BJ (cell line): ENCODE results near the gene COL18A1. TPM values are rescaled to one million over a fixed set of nuclear protein-coding genes. Genes with fewer than 3 reads are reported as not detected.

Source experiments
- CTCF ChIA-PET: fragments of 350-600 bp; formaldehyde crosslinking; extraction: SDS; loops from one replicate; lab custom pipeline; 2021; ENCODE audit warnings: antibody characterized with exemption, inconsistent platforms; lab: Yijun Ruan, JAX
- POLR2A ChIA-PET: fragments of 300-600 bp; sonication (Branson Sonifier 250); formaldehyde crosslinking; extraction: SDS; loops from one replicate; lab custom pipeline; 2021; ENCODE audit warnings: antibody characterized with exemption; lab: Charles Lee
- DNase-seq: peaks from one replicate; pipeline ENCODE4 v3.0.0-alpha.2; 2011; ENCODE audit warnings: low read depth
- H3K27me3 ChIP-seq: 2 replicates; pipeline ENCODE4 v1.6.0; 2011; ENCODE audit warnings: low read length; ENCODE audit not compliant: control insufficient read depth, insufficient read depth
- H3K36me3 ChIP-seq: 2 replicates; pipeline ENCODE4 v1.5.1; 2011; ENCODE audit warnings: low read length; ENCODE audit not compliant: control insufficient read depth, insufficient read depth
- H3K4me3 ChIP-seq: 2 replicates; pipeline ENCODE4 v1.5.1; 2011; ENCODE audit warnings: low read depth, mild to moderate bottlenecking, control low read depth, low read length
- polyA plus RNA-seq: library from polyadenylated mRNA; depleted of rRNA; stranded (reverse); fragments of >200 nt; gene quantifications from 2 replicates; pipeline ENCODE4 v1.2.3, GENCODE V29; 2011
- TF ChIP-seq, protein P1 (sequence below): IDR thresholded peaks from 2 replicates; pipeline ENCODE4 v1.5.1; 2011; ENCODE audit warnings: low read depth, mild to moderate bottlenecking, control low read depth, inconsistent platforms, low read length, moderate library complexity; ENCODE audit not compliant: insufficient read depth

COL18A1 gene
- polyA plus RNA-seq, 1 experiment: 99.7 TPM

- no peak for DNase-seq
- no peak overlapping the region for H3K4me3 ChIP-seq
- ChIA-PET POLR2A (no interaction called here), CTCF (interaction anchor here (1.0 kb wide), 1 partner anchor 62 kb away, joined by 3 read pairs; no protein-coding TSS in a partner anchor)
- H3K36me3 ChIP-seq: no peaks in the 10 kb centered on the region
- TF ChIP-seq, protein P1, sequence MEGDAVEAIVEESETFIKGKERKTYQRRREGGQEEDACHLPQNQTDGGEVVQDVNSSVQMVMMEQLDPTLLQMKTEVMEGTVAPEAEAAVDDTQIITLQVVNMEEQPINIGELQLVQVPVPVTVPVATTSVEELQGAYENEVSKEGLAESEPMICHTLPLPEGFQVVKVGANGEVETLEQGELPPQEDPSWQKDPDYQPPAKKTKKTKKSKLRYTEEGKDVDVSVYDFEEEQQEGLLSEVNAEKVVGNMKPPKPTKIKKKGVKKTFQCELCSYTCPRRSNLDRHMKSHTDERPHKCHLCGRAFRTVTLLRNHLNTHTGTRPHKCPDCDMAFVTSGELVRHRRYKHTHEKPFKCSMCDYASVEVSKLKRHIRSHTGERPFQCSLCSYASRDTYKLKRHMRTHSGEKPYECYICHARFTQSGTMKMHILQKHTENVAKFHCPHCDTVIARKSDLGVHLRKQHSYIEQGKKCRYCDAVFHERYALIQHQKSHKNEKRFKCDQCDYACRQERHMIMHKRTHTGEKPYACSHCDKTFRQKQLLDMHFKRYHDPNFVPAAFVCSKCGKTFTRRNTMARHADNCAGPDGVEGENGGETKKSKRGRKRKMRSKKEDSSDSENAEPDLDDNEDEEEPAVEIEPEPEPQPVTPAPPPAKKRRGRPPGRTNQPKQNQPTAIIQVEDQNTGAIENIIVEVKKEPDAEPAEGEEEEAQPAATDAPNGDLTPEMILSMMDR: no peak
- no peaks in the 10 kb centered on the region for H3K27me3 ChIP-seq
Measured at GRCh38 chr21:45381036-45381787, 23.8 kb upstream of the COL18A1 start.

DNA sequence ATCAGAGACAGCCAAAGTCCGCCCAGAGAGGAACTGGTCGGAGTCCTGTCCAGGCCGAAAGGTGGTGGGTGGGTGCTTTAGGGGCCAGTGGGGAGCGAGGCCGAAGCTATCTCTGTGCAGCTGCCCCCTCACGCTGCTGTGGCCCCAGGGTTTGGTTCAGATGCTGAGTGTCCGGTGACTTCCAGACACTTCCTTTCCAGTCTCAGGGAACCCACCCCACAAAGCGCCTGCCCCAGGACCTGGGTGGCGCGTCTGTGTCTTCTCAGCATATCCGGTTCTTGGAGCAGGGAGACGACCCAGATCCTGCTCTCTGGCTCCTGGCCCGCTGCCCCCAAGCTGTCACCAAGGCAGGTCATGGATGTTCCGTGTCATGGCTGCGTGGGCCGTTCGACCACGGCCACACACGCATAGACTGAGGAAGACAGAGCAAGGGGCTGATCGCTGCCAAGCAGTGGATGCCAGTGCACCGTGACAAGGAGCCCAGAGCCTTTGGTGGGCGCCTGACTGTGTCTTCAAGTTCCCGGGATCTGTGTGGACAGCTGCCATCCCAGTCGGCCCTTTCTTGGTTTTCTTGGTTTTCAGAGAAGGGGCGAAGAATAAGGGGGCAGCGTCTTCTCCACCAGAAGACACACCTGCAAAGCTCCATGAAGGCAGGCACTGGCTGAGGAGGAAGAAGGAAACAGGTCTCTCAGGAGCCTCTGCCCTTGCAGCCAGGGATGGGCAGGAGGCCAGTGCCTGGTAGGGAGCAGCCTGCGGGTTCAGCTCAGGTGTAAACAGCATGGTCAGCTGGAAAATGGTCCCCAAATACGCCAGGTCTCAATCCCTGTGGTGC is 22.9 kb upstream of the COL18A1 start:
- no peak for DNase-seq
- TF ChIP-seq, protein P1: no peak
- Histone ChIP-seq H3K27me3 (no peaks in the 10 kb centered on the region), H3K36me3 (no peaks in the 10 kb centered on the region), H3K4me3 (no peak overlapping the region)
- CTCF ChIA-PET: interaction anchor here (1.0 kb wide), 1 partner anchor 63 kb away, joined by 3 read pairs; no protein-coding TSS in a partner anchor
- POLR2A ChIA-PET: no interaction called here

- Histone ChIP-seq H3K27me3 (no peaks in the 10 kb centered on the region), H3K4me3 (no peak overlapping the region), H3K36me3 (no peaks in the 10 kb centered on the region)
- ChIA-PET CTCF (no interaction called here), POLR2A (no interaction called here)
- no peak for DNase-seq
- TF ChIP-seq, protein P1: no peak
Measured at GRCh38 chr21:45382697-45382997, 22.3 kb upstream of the COL18A1 start.

GRCh38 chr21:45383111-45383614 is 21.8 kb upstream of the COL18A1 start:
- Histone ChIP-seq H3K36me3 (no peaks in the 10 kb centered on the region), H3K4me3 (no peak overlapping the region), H3K27me3 (no peaks in the 10 kb centered on the region)
- no peak for DNase-seq
- ChIA-PET CTCF (no interaction called here), POLR2A (no interaction called here)
- TF ChIP-seq, protein P1: no peak

DNA sequence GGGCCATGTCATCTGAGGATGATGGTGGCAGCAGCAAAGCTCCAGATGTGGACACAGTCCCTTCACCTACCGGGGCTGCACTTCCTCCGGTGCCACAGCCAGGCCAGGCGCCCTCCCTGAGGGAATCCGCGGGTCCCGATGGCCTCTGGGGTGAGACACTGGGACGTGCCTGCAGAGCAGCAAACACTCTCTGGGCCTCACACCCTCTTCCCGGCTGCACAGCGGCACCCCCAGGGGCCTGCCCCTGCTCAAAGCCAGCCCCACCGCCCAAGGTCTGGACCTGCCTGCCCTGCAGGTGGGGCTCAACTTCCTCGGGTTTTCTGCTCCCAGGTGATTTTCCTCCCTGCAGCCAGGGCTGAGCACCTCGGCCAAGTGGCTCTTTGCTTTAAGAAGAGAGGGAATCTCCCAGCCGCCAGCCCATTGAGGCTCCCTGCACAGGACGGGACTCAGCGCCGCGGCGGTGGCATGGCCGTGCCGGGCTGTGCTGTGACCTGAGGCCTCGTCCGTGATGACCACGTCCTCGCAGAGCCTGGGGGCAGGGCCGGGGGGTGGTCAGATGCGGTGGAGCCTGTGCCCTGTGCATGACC is 21.3 kb upstream of the COL18A1 start:
- ChIA-PET POLR2A (no interaction called here), CTCF (interaction anchor here (0.9 kb wide), 1 partner anchor 91 kb away, joined by 4 read pairs; no protein-coding TSS in a partner anchor)
- TF ChIP-seq, protein P1: no peak
- H3K36me3 ChIP-seq: no peaks in the 10 kb centered on the region
- no peak for DNase-seq
- no peaks in the 10 kb centered on the region for H3K27me3 ChIP-seq
- H3K4me3 ChIP-seq: no peak overlapping the region
